ENCODE results near the gene PTPN6.
"Not testable (repeated sequence)": the region's sequence is repeated elsewhere in the genome, so short reads cannot be mapped to it uniquely, and the experiment has no call there.

Gene PTPN6
- 95.1 to 168 (median 135) reads per million in 4 donors for total RNA-seq

DNA sequence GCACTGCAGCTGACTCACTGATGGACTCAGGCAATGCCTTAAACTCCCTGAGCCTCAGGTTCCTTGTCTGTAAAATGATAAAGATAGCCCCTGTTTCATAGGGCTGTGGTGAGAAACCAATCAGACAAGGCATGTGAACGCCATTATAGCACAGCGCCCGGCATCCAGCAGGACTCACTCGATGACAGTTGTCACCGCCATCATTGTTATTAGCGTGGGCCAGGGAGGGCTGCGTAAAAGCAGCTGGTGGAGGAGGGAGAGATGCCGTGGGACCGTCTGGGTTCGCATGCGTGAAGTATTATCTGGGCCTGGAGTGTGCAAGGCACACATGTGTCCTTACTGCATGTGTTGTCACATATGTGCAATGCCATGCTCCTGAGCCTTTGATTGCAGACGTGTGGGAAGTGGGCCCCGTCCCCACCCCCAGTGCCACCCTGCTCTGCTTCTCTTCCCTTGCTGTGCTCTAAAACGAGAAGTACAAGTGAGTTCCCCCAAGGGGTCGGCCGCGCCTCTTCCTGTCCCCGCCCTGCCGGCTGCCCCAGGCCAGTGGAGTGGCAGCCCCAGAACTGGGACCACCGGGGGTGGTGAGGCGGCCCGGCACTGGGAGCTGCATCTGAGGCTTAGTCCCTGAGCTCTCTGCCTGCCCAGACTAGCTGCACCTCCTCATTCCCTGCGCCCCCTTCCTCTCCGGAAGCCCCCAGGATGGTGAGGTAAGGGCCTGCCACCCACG lies at the start of gene PTPN6:
Gene PTPN6, plus strand, starts transcription at position 546 of the 730 bp plus-strand sequence. Its CDS starts 157 bp downstream, at position 703.
- peak in 1 of 5 donors; percentile 68 for DNase-seq

- no peak for DNase-seq
Measured at GRCh38 chr12:6902448-6902847, 48.7 kb upstream of the PTPN6 start.

DNA sequence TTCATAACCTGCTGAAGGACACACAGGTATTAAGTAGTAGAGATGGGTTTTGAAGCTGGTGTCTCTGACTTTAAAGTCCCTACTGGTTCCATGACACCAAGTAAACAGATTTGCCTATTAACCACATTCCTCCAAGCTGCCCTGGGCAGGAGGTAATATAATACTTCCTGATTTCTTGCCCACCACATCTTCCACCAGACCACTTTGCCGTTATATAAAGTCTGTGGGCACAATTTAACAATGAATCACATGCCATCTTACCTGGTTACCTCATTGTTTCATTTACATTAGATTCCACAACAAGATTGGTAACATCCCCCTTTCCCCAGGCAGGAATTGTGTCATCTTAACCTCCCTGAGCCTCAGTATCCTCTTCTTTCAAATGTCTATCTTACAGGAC lies 47.4 kb upstream of the PTPN6 start:
- no peak for DNase-seq

DNA sequence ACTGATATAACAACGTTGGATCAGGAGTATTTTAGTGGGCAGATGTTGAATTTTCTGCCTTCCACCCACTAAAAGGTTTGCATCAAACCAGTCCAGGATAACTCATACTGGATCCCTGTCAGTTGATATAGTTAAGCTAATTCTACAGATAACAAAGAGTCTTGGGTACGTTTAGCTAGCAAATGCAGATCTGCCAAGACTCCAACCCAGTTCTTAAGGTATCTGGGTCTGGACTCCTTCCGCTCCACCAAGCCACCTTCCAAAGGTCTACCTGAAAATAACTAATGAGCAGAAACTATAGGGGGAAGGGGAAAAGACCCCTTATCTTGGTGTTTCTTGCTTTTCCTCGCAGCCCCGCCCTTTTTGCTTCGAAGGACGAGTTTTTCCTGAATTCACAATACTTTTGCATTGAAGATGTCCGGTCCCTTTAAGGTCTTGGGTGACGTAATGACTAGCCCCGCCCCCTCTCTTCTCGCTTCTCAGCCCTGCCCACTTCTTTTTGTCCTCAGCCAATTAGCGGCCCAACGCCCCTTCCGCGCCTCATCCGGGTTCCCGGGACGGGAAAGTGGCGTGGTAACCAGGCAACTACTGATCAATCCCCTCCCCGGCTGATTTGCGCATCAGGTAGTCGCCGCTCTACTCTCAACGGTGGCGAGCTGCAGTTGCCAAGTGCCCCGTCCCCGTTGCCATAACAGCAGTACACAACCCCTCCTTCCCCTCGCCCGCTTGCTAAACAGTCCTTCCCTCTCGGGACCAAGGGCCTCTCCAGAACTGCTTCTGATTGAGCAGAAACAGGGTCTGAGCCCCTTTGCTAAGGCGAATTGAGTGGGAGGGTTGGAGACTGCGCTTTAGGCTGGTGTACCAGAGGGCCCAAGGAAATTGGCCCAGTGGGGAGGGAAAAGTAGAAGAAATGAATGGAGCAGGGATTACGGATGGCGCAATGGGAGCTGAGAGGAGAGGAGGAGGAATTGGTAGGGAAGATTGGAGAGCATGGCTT lies 46.6 kb upstream of the PTPN6 start, which contains the start of gene LRRC23:
Gene LRRC23, plus strand, starts transcription at position 543 of the 997 bp plus-strand sequence. CDS start 812 bp downstream, outside the sequence.
- peak; percentile 94 to 99 (median 96) for DNase-seq

DNA sequence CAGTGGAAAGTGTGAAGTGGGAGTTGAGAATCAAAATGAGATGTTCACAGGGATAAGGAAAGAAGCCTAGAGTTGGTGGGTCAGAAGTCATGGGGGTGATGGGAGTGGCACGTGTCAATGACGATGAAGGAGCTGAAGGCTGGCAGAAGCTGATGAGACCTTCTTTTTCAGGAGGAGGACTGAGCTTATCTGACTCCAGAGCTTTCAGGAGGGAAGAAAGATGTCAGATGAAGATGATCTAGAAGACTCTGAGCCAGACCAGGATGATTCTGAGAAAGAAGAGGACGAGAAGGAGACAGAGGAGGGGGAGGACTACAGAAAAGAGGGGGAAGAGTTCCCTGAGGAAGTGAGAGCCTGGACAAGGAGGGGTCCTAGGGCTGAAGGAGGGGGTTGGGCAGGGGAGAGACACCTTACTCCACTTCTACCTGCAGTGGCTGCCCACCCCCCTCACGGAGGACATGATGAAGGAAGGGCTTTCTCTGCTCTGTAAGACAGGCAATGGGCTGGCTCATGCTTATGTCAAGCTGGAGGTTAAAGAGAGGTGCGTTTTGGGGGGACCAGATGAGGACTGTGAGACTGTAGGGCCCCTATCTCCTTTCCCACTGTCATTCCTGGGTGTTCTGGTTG lies 45.6 kb upstream of the PTPN6 start:
- no peak for DNase-seq

DNA sequence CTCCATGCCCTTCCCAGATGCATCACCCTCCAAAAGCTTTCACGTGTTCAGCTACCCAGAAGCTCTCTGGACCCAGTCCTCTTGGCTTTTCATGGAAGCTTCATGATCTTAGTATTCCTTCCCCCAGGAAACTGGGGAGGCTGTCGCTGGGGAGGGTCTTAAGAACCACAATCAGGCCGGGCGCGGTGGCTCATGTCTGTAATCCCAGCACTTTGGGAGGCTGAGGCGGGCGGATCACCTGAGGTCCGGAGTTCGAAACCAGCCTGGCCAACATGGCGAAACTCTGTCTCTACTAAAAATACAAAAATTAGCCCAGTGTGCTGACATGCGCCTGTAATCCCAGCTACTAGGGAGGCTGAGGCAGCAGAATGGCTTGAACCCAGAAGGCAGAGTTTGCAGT lies 43.0 kb upstream of the PTPN6 start:
- not testable (repeated sequence) for DNase-seq

DNA sequence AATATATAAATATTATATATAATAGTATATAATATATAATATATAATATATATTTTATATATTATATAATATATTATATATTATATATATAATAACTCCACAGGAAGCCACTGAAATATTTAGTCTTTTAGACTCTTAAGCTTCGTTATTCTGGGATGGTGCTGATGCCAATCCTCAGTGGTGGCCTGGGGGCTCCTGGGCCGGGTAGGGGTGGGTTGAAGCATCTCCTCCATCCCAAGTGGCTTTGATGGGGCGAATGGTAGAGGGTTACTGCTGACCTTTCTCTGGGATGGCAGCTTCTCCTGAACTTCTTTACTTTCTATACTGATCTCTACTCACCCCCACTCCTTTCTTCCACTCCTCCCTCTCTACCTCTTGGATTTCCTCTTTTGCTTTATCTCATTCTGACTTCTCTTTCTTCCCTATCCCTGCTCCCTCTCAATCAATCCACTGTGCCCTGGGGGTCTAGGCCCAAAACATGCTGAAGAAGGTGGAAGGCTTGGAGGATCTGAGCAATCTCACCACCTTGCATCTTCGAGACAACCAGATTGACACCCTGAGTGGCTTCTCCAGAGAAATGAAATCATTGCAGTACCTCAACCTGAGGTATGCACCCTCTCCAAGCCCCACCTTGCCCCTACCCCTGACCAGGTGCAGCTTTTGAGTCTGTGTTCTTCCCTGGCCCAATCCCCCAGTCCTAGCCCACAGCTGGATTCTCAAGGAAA lies 41.6 kb upstream of the PTPN6 start:
- no peak for DNase-seq

- no peak for DNase-seq
Measured at GRCh38 chr12:6912164-6912935, 38.8 kb upstream of the PTPN6 start.

GRCh38 chr12:6914246-6914946 lies 36.8 kb upstream of the PTPN6 start, which contains the start of gene ENO2:
Gene ENO2 (plus strand): TSS chr12:6914580. CDS start chr12:6915833, 1,253 bp downstream.
- peak; percentile 70 to 87 (median 78) for DNase-seq

DNA sequence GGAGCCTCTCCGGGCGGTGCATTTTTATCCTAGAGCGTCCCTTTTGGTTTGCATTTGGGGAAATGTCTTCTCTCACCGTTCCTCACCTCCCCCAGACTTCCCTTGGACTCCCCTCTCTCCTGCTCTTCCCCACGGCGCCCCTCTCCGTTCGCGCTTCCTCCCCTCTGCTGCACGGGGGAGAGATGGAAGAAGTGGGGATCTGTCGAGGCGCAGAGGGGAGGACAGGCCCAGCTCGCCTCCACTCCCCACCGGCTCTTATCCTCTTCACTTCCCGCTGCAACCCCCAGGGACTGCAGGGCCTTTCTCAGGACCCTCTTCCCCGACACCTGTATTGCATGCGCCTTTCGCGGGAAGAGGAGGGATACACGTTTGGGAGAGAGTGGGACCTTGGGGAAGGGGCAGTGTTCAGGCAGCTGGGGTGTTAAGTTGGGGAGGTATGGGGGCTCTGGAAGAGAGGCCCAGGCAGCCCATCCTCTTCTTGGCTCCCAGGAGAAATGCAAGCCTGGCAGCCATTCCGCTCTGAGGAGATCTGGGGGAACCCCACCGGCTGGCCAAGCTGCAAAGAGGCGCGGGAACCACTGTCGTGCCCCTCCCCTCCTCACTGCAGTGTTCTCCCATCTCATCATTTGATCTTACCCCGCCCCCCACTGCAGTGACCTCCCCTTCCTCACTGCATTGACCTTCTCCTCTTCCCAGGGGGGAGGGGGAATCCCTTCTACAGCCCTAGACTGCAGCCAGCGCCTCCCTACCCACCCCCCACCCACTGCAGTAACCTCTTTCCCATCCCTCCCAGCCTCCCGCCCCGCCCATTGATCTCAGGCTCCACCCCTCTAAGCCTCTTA lies 36.0 kb upstream of the PTPN6 start:
- no peak for DNase-seq

- no peak for DNase-seq
Measured at GRCh38 chr12:6915789-6916285, 35.3 kb upstream of the PTPN6 start.

DNA sequence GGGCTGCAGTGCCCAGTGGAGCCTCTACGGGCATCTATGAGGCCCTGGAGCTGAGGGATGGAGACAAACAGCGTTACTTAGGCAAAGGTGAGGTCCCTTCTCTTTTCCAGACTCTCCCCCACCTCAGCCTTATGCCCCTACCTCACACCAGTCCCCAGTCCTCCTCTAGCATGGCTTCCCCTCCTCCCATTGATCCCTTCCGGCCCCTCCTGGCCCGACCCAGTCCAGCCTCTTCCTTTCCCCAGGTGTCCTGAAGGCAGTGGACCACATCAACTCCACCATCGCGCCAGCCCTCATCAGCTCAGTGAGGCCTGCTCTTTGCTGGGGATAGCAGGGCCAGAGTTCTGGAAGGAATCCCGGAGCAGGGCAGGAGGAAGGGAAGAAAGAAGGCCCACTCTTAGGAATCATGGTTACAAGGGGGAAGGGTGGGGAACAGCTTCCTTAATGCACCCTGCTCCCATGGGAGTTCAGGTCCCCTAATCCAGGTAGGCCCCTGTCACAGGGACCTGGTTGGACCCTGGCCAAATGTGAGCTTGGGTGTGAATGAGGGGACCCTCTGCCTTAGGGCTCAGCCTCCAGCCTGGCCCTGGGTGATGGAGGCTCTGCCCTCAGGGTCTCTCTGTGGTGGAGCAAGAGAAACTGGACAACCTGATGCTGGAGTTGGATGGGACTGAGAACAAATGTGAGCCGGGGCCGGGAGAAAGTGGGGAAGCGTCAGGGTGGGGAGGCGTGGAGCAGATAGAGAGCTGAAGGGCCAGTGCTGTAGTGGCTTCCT lies 34.5 kb upstream of the PTPN6 start:
- DNase-seq, result no peak

DNA sequence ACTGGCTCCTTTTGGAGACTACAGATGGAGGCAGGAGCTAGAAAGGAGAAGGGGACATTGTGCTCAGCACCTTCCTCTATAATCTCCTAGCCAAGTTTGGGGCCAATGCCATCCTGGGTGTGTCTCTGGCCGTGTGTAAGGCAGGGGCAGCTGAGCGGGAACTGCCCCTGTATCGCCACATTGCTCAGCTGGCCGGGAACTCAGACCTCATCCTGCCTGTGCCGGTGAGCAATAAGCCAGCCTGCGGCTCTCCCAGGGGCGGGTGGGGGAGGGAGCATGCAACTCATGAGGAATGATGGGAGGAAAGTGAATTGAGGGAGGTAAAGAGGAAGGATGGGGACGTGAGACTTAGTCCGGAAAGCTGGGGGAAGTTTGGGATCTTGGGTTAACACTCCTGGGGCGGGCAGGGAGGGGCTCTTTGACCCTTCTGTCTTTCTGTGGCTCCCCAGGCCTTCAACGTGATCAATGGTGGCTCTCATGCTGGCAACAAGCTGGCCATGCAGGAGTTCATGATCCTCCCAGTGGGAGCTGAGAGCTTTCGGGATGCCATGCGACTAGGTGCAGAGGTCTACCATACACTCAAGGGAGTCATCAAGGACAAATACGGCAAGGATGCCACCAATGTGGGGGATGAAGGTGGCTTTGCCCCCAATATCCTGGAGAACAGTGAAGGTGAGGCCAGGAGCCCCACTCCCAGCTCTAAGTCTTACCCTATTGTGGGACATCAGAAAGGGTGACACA lies 33.5 kb upstream of the PTPN6 start:
- no peak for DNase-seq

DNA sequence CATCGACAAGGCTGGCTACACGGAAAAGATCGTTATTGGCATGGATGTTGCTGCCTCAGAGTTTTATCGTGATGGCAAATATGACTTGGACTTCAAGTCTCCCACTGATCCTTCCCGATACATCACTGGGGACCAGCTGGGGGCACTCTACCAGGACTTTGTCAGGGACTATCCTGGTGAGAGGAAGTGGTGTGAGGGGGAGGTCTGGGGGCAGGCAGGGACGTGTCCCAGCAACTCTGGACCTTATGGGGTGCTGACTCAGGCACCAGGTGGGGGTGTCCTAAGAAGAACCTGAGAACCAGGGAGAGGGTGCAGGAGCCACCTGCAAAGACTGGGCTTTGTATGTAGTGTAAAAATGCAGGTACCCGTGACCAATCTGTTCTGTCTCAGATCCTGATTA lies 31.6 kb upstream of the PTPN6 start:
- DNase-seq, result no peak

DNA sequence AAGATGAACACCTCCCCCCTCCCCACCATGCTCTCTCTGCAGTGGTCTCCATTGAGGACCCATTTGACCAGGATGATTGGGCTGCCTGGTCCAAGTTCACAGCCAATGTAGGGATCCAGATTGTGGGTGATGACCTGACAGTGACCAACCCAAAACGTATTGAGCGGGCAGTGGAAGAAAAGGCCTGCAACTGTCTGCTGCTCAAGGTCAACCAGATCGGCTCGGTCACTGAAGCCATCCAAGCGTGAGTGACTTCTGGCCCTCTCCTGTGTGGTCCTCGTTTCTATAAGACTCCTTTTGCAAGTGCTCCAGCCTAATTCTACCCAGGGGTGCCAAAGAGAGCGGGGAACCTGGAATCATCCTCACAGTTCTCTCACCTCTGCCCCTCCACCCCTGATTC lies 29.6 kb upstream of the PTPN6 start:
- DNase-seq, result no peak

DNA sequence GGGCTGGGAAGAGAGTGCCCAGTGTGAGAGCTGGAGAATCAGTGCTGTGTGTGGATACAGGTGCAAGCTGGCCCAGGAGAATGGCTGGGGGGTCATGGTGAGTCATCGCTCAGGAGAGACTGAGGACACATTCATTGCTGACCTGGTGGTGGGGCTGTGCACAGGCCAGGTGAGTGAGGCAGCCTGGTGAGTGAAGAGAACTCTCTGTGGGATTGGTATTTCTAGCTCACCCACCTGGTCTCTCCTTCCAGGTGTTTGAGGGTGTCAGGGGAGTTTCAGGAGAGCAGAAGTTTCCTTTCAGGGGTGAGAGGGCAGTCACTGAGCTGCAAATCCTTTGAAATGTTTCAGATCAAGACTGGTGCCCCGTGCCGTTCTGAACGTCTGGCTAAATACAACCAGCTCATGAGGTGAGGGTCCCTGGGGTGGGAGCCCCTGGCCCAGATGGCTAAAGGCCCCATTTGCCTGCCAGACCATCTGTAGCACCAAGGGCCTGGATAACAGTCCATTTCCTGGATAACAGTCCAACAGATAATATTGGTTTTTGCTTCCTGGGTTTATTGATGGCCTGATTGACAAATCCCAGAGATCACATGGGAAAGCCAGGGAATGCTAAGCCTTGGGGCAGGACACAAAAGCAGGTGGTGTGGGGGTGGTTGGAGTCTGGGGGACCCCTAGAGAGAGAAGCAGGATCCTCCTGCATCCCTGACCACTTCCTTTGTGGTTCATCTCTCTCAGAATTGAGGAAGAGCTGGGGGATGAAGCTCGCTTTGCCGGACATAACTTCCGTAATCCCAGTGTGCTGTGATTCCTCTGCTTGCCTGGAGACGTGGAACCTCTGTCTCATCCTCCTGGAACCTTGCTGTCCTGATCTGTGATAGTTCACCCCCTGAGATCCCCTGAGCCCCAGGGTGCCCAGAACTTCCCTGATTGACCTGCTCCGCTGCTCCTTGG lies 28.9 kb upstream of the PTPN6 start:
- DNase-seq, result no peak
